BE2C (cell line): ENCODE data around the gene MRPL47.

Source experiments
- DNase-seq: peaks from one replicate; pipeline ENCODE4 v3.0.0-alpha.2; 2020
- H3K27me3 ChIP-seq: fragments of 250-450 bp; sonication (Bioruptor Pico); 2 replicates; pipeline ENCODE4 v1.5.1; 2020; ENCODE audit warnings: mild to moderate bottlenecking
- H3K36me3 ChIP-seq: fragments of 250-450 bp; sonication (Bioruptor Pico); 2 replicates; pipeline ENCODE4 v1.5.1; 2020; ENCODE audit warnings: mild to moderate bottlenecking
- H3K4me1 ChIP-seq: fragments of 250-450 bp; sonication (Bioruptor Pico); 2 replicates; pipeline ENCODE4 v1.5.1; 2020
- H3K4me3 ChIP-seq: 2 replicates; pipeline ENCODE4 v1.5.1; 2011; ENCODE audit warnings: low read depth, low read length
- H3K9me3 ChIP-seq: fragments of 250-450 bp; sonication (Bioruptor Pico); 2 replicates; pipeline ENCODE4 v1.5.1; 2020
- TF ChIP-seq, protein P1 (sequence below): IDR thresholded peaks from 2 replicates; pipeline ENCODE4 v1.5.1; 2012; ENCODE audit warnings: mild to moderate bottlenecking, low read depth, low read length

Gene MRPL47

GRCh38 chr3:179642871-179643270, 38.4 kb upstream of the MRPL47 start:
- no peak overlapping the region for H3K4me3 ChIP-seq
- no peaks in the 10 kb centered on the region for H3K36me3 ChIP-seq
- no peaks in the 10 kb centered on the region for H3K9me3 ChIP-seq
- TF ChIP-seq, protein P1, sequence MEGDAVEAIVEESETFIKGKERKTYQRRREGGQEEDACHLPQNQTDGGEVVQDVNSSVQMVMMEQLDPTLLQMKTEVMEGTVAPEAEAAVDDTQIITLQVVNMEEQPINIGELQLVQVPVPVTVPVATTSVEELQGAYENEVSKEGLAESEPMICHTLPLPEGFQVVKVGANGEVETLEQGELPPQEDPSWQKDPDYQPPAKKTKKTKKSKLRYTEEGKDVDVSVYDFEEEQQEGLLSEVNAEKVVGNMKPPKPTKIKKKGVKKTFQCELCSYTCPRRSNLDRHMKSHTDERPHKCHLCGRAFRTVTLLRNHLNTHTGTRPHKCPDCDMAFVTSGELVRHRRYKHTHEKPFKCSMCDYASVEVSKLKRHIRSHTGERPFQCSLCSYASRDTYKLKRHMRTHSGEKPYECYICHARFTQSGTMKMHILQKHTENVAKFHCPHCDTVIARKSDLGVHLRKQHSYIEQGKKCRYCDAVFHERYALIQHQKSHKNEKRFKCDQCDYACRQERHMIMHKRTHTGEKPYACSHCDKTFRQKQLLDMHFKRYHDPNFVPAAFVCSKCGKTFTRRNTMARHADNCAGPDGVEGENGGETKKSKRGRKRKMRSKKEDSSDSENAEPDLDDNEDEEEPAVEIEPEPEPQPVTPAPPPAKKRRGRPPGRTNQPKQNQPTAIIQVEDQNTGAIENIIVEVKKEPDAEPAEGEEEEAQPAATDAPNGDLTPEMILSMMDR = no peak
- DNase-seq = no peak
- H3K27me3 ChIP-seq = no peaks in the 10 kb centered on the region
- H3K4me1 ChIP-seq = no peaks in the 10 kb centered on the region

DNA sequence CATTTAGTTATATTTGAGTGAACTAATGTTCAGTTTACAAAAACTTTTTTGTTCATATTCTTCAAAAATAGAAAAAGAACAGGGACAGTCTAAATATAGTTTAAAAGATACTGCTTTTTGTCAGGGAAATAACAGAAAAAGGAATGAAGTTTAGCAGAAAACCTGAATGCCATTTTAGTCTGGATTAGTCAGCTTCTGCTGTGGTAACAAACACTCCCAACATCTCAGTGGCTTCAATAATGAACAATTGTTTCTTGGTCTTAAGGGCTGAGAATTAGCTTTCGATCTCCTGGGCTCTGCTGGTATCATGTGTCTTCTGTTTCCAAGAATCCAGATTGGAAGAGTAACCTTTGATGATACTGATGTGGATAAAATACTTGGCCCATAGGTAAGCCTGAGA, 36.0 kb upstream of the MRPL47 start:
- Histone ChIP-seq H3K27me3 (no peaks in the 10 kb centered on the region), H3K36me3 (no peaks in the 10 kb centered on the region), H3K4me3 (no peak overlapping the region), H3K9me3 (no peaks in the 10 kb centered on the region), H3K4me1 (no peaks in the 10 kb centered on the region)
- no peak for DNase-seq
- TF ChIP-seq, protein P1 = no peak

- Histone ChIP-seq H3K27me3 (no peaks in the 10 kb centered on the region), H3K4me3 (no peak overlapping the region), H3K4me1 (no peaks in the 10 kb centered on the region), H3K9me3 (no peaks in the 10 kb centered on the region), H3K36me3 (no peaks in the 10 kb centered on the region)
- DNase-seq = no peak
- TF ChIP-seq, protein P1 = no peak
These were observed 26.5 kb upstream of the MRPL47 start for GRCh38 chr3:179630753-179631451.

DNA sequence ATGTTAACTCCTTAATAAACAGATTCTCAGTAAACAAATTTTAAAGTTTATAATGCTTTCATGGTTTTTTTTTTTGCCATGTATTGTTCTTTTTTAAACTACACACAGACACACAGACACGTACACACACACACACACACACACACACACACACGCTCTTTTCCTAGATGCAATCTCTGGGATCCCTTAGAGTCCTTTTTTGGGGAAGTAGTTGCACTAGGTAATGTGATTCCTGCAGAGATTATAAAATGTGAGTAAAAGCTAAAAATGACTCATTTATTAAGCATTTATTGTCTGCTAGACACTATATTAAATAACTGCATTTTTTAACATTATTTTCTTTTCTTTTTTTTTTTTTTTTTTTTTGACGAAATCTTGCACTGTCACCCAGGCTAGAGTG, 20.0 kb upstream of the MRPL47 start:
- no peak for DNase-seq
- Histone ChIP-seq H3K9me3 (no peaks in the 10 kb centered on the region), H3K4me1 (no peaks in the 10 kb centered on the region), H3K36me3 (peaks cover 50% of the 10 kb centered on the region), H3K4me3 (no peak overlapping the region), H3K27me3 (no peaks in the 10 kb centered on the region)
- TF ChIP-seq, protein P1 = no peak

GRCh38 chr3:179622023-179622422, 17.6 kb upstream of the MRPL47 start:
- DNase-seq = no peak
- H3K27me3 ChIP-seq = no peaks in the 10 kb centered on the region
- TF ChIP-seq, protein P1 = no peak
- H3K36me3 ChIP-seq = peaks cover 75% of the 10 kb centered on the region
- H3K4me1 ChIP-seq = no peaks in the 10 kb centered on the region
- no peak overlapping the region for H3K4me3 ChIP-seq
- H3K9me3 ChIP-seq = no peaks in the 10 kb centered on the region

DNA sequence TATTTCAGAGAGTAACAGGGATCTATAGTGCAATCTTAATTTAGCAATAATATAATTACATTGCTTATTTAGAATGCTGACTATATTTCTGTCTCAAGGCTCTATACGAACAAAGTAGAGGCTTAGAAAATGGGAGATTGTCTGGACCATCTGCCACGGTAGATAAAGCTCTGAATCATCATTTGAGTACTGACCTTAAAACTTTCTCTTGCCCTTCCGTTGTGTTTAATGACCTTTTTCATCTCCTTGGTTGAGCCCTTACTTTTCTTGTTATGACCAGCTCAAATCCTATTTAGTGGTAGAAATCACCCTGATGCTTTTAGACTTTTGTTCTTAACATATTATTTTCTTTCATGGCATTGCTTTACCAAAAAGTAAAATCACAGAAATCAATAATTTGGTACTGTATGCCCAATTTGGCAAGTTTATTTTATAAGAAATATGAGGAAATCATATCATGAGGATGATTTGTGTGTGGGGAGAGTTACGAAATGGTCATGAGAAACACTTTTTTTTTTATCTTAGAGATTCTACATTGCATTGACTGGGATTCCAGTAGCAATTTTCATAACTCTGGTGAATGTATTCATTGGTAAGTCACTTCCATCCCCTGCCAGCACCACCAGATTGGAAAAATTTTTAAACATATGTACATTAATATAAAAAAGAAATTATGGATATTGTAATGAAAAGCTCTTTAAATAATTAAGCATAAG, 11.2 kb upstream of the MRPL47 start:
- no peaks in the 10 kb centered on the region for H3K27me3 ChIP-seq
- H3K4me3 ChIP-seq = no peak overlapping the region
- H3K4me1 ChIP-seq = peaks cover 17% of the 10 kb centered on the region
- TF ChIP-seq, protein P1 = no peak
- peaks cover 43% of the 10 kb centered on the region for H3K36me3 ChIP-seq
- H3K9me3 ChIP-seq = no peaks in the 10 kb centered on the region
- DNase-seq = no peak
